Cardiac fibroblast (primary cell): ENCODE data around the gene SCNM1.

Experiments used
- DNase-seq, 2 donors: peaks; one replicate each; pipeline versions ENCODE4 v3.0.0 to v3.0.0-alpha.2; 2010; ENCODE audit warnings: low read depth in 2 of 2
- H3K4me3 ChIP-seq, 2 donors: replicated peaks in 1 of 2; 1 replicate in 1 of 2; 2 replicates in 1 of 2; pipeline ENCODE4 v1.5.1; 2011; ENCODE audit warnings: low read depth in 2 of 2, low read length in 2 of 2, mild to moderate bottlenecking in 2 of 2, moderate library complexity in 1 of 2
- CTCF ChIP-seq: IDR thresholded peaks from one replicate; pipeline ENCODE4 v1.5.1; 2011; ENCODE audit warnings: low read depth, mild to moderate bottlenecking, low read length, inconsistent platforms

The SCNM1 gene

GRCh38 chr1:151143057-151143435 lies 22.9 kb upstream of the SCNM1 start:
- DNase-seq: no peak
- no peak for TF ChIP-seq CTCF
- H3K4me3 ChIP-seq: no peak overlapping the region

- no peak for TF ChIP-seq CTCF
- no peak overlapping the region for H3K4me3 ChIP-seq
- DNase-seq: no peak
These were observed 22.0 kb upstream of the SCNM1 start for GRCh38 chr1:151143986-151144385.

- peak overlapping the region in 1 of 2 donors; percentile 66 for H3K4me3 ChIP-seq
- peak in 1 of 2 donors; percentile 24 for DNase-seq
- TF ChIP-seq CTCF: no peak
These were observed 21.3 kb upstream of the SCNM1 start for GRCh38 chr1:151144474-151145303.

- peak overlapping the region; percentile 66 to 73 for H3K4me3 ChIP-seq
- TF ChIP-seq CTCF: no peak
- peak; percentile 14 for DNase-seq
These were observed 20.5 kb upstream of the SCNM1 start for GRCh38 chr1:151145304-151146071.

GRCh38 chr1:151146072-151146411 lies 19.9 kb upstream of the SCNM1 start:
- TF ChIP-seq CTCF: no peak
- DNase-seq: no peak
- peak overlapping the region; percentile 66 to 73 for H3K4me3 ChIP-seq

- peak; percentile 88 to 93 for DNase-seq
- no peak for TF ChIP-seq CTCF
- peak within 1 kb of the TSS; percentile 66 to 73 for H3K4me3 ChIP-seq
These were observed 19.4 kb upstream of the SCNM1 start, which contains the start of gene SEMA6C for GRCh38 chr1:151146412-151147131. SEMA6C (minus strand) TSS chr1:151146631; CDS start chr1:151142621, 4,010 bp downstream.
